KOPT-K1 (cell line): Measurements from ENCODE around the gene SMIM44.
"Not testable (repeated sequence)": the region's sequence is repeated elsewhere in the genome, so short reads cannot be mapped to it uniquely, and the experiment has no call there.

Experiments used
- H3K27ac ChIP-seq: fragments of 200-600 bp; sonication (generic); 2 replicates; pipeline ENCODE4 v1.5.1; 2016; ENCODE audit warnings: antibody characterized with exemption, mild to moderate bottlenecking, low read depth, low read length; ENCODE audit not compliant: poor library complexity, severe bottlenecking
- H3K36me3 ChIP-seq: fragments of 200-600 bp; sonication (generic); 2 replicates; pipeline ENCODE4 v1.5.1; 2017; ENCODE audit warnings: antibody characterized with exemption, mild to moderate bottlenecking, low read length, moderate library complexity; ENCODE audit not compliant: insufficient read depth
- H3K9me3 ChIP-seq: fragments of 200-600 bp; sonication (generic); 2 replicates; pipeline ENCODE4 v1.5.1; 2017; ENCODE audit warnings: antibody characterized with exemption, low read length, mild to moderate bottlenecking; ENCODE audit not compliant: insufficient read depth, poor library complexity, severe bottlenecking

The SMIM44 gene

GRCh38 chr19:3510727-3511126 is 27.5 kb upstream of the SMIM44 start:
- Histone ChIP-seq H3K27ac (no peak overlapping the region), H3K9me3 (no peaks in the 10 kb centered on the region), H3K36me3 (peaks cover 71% of the 10 kb centered on the region)

DNA sequence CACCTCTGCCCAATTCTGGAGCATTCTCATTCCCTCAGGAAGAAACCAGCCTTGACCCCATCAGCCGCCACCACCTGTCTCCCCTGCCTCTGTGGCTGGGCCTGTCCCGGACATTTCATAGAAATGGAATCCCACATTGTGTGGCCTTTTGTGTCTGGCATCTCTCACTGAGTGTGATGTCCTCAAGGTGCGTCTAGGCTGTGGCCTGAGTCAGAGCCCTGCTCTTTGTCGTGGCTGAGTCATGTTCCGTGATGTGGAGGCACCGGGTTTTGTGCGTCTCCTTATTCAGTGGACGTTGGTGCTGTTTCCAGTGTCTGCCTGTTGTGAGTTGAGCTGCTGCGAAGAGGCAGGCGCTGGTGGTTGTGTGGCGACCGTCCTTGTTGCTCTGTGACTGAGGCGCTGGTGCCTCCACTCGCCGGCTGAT is 26.3 kb upstream of the SMIM44 start:
- no peaks in the 10 kb centered on the region for H3K9me3 ChIP-seq
- H3K27ac ChIP-seq = no peak overlapping the region
- peaks cover 67% of the 10 kb centered on the region for H3K36me3 ChIP-seq

- Histone ChIP-seq H3K36me3 (peaks cover 65% of the 10 kb centered on the region), H3K9me3 (no peaks in the 10 kb centered on the region), H3K27ac (no peak overlapping the region)
Measured at GRCh38 chr19:3508771-3509535, 25.7 kb upstream of the SMIM44 start.

DNA sequence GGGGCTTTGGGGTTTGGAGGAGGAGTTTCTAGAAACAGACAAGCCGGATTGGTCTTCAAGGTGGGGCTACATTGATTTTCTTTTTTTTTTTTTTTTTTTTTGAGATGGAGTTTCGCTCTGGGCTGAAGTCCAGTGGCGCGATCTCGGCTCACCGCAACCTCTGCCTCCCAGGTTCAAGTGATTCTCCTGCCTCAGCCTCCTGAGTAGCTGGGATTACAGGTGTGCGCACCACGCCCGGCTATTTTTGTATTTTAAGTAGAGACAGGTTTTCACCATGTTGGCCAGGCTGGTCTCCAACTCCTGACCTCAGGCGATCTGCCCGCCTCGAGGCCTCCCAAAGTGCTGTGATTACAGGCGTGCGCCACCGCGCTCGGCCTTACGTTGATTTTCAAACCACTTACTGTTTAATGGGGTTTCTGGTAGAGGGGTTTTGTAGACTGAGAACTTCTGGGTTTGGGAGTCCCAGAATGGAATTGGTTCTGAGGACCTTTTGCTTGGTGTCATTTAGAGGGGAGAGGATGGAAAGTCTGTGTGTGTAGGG is 24.9 kb upstream of the SMIM44 start:
- not testable (repeated sequence) for H3K27ac ChIP-seq, H3K9me3 ChIP-seq
- peaks cover 57% of the 10 kb centered on the region for H3K36me3 ChIP-seq

GRCh38 chr19:3507371-3508120 is 24.3 kb upstream of the SMIM44 start:
- Histone ChIP-seq H3K36me3 (peaks cover 51% of the 10 kb centered on the region), H3K9me3 (no peaks in the 10 kb centered on the region), H3K27ac (peak overlapping the region; percentile 83)

- Histone ChIP-seq H3K9me3 (no peaks in the 10 kb centered on the region), H3K36me3 (peaks cover 42% of the 10 kb centered on the region), H3K27ac (peak overlapping the region; percentile 83)
Measured at GRCh38 chr19:3506384-3507340, 23.4 kb upstream of the SMIM44 start.

DNA sequence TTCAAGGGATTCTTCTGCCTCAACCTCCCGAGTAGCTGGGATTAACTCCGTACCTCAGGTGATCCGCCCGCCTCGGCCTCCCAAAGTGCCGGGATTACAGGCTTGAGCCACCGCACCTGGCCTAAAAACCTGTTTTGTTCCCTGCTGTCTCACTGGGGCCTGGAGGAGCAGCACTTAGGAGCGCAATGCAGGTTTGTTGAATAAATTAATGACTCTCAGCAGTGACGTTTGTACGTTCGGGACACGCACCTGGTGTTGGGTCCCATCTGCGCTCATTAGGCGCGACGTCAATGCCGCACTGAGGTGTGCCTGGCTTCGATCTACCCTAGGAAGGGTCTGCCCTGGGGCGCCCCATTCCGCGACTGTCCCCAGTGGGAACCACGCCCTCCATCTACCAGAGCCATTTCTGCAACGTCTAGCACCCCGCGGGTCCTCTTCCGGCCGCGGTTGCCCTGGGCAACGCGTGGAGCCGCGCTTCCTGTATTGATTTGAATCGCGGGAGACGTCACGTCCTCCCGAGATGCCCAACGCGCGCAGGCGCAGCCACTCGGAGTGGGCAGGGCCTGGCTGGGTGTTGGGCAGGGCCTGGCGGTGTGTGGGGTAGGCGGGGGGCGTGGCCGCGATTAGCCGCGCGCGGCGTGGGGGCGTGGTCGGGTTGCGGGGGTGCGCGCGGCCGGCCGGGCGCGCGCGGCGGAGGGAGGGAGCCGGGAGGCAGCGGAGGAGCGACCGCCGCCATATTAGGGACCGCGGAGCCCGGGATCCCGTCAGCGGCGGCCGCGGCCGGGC is 22.6 kb upstream of the SMIM44 start, which contains the start of gene FZR1:
Gene FZR1, plus strand, starts transcription at position 714 of the 786 bp plus-strand sequence. CDS start 16,679 bp downstream, outside the sequence.
- Histone ChIP-seq H3K27ac (peak within 1 kb of the TSS; percentile 83), H3K36me3 (peaks cover 34% of the 10 kb centered on the region), H3K9me3 (no peaks in the 10 kb centered on the region)

- Histone ChIP-seq H3K27ac (peak overlapping the region; percentile 83), H3K9me3 (no peaks in the 10 kb centered on the region), H3K36me3 (peaks cover 23% of the 10 kb centered on the region)
Measured at GRCh38 chr19:3504735-3505134, 21.5 kb upstream of the SMIM44 start.

GRCh38 chr19:3503036-3503572 is 19.9 kb upstream of the SMIM44 start:
- Histone ChIP-seq H3K36me3 (peaks cover 7% of the 10 kb centered on the region), H3K27ac (no peak overlapping the region), H3K9me3 (no peaks in the 10 kb centered on the region)

GRCh38 chr19:3501780-3502179 is 18.5 kb upstream of the SMIM44 start:
- Histone ChIP-seq H3K27ac (no peak overlapping the region), H3K36me3 (no peaks in the 10 kb centered on the region; the same call in 1 of the 2 replicates), H3K9me3 (no peaks in the 10 kb centered on the region)

DNA sequence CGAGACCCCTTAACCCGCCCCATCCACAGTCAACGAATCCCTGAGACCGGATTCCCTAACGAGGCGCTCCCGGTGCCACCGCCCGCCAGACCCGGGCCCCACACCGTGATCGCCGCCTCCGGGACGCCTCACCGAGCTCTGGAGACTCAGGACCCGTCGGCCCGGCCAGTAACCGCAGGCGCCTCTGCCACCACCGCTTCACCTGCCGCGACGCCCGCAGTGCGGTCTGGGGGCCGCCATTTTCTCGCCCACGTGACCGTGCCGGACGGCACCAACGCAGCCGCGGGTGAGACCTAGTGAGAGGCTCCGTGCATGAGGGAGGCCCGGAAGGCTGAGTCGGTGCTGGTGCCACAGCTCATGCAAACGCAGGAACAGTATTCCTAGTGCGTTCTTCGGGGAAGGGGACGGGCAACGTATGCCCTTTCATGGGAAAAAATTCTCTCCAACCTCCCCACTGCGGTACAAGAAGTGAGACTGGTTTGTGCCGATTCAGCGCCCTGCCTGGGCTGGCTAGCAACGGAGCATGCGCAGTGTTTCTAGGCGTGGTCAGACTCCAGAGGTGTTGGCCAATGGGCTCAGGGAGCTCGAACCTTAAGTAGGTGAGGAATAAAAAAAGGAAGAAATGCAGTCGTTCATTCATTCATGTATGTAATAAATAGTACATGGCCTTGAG is 17.3 kb upstream of the SMIM44 start, which contains the start of gene DOHH:
Gene DOHH, minus strand, starts transcription at position 246 of the 673 bp plus-strand sequence. CDS start 3,860 bp downstream, outside the sequence.
- no peaks in the 10 kb centered on the region for H3K9me3 ChIP-seq
- H3K36me3 ChIP-seq = peaks cover 10% of the 10 kb centered on the region
- peak within 1 kb of the TSS; percentile 96 for H3K27ac ChIP-seq

- H3K27ac ChIP-seq = peak overlapping the region; percentile 96
- H3K9me3 ChIP-seq = no peaks in the 10 kb centered on the region
- peaks cover 15% of the 10 kb centered on the region for H3K36me3 ChIP-seq
Measured at GRCh38 chr19:3499738-3500428, 16.6 kb upstream of the SMIM44 start.
